HCT116 (cell line): ENCODE data around the gene AKAP13.

ENCODE experiments used
- ATF3 ChIP-seq: IDR thresholded peaks from 2 replicates; pipeline ENCODE4 v1.6.1; 2012
- CEBPB ChIP-seq: IDR thresholded peaks from 2 replicates; pipeline ENCODE4 v1.6.1; 2012; ENCODE audit warnings: low read depth
- CTCF ChIP-seq, 3 experiments: fragments of 200-600 bp in 1 of 3; sonication (generic) in 1 of 3; IDR thresholded peaks in 2 of 3; conservative IDR thresholded peaks in 1 of 3; 2 replicates each; pipeline ENCODE4 v1.5.1; 2012 to 2017; ENCODE audit warnings: low read depth in 2 of 3, low read length in 2 of 3, antibody characterized with exemption in 1 of 3, borderline replicate concordance in 1 of 3, control low read depth in 1 of 3, mild to moderate bottlenecking in 1 of 3, mixed read lengths in 1 of 3, mixed run types in 1 of 3, moderate library complexity in 1 of 3; ENCODE audit not compliant: insufficient read depth in 1 of 3
- EZH2 ChIP-seq: fragments of 200-600 bp; sonication (generic); IDR thresholded peaks from 2 replicates; pipeline ENCODE4 v1.6.1; 2017; ENCODE audit warnings: antibody characterized with exemption, mixed run types
- EZH2phosphoT487 ChIP-seq: fragments of 200-600 bp; IDR thresholded peaks from 2 replicates; pipeline ENCODE4 v1.6.1; 2018; ENCODE audit warnings: antibody characterized with exemption, borderline replicate concordance
- FOSL1 ChIP-seq: IDR thresholded peaks from 2 replicates; pipeline ENCODE4 v1.6.1; 2012; ENCODE audit warnings: low read depth
- JUND ChIP-seq: IDR thresholded peaks from 2 replicates; pipeline ENCODE4 v1.6.1; 2012
- MAX ChIP-seq: IDR thresholded peaks from 2 replicates; pipeline ENCODE4 v1.6.1; 2012
- POLR2AphosphoS5 ChIP-seq: IDR thresholded peaks from 2 replicates; pipeline ENCODE4 v1.6.1; 2011; ENCODE audit warnings: mild to moderate bottlenecking, low read depth, low read length, moderate library complexity
- RAD21 ChIP-seq: IDR thresholded peaks from 2 replicates; pipeline ENCODE4 v1.6.1; 2012; ENCODE audit warnings: low read depth, mild to moderate bottlenecking
- YY1 ChIP-seq: IDR thresholded peaks from 2 replicates; pipeline ENCODE4 v1.6.1; 2011; ENCODE audit warnings: low read length, low read depth, moderate library complexity, mild to moderate bottlenecking; ENCODE audit not compliant: insufficient replicate concordance; ENCODE audit errors: extremely low read depth

- TF ChIP-seq POLR2AphosphoS5 (no peak), YY1 (no peak), CTCF (IDR thresholded peaks at IDR 0.05 in 2 of 3, conservative IDR thresholded peaks at IDR 0.05 in 1 of 3; ENCODE audit: borderline replicate concordance in 1 of 3, insufficient read depth in 1 of 3, low read depth in 2 of 3, low read length in 2 of 3) (no peak), JUND (no peak), ATF3 (no peak), CEBPB (no peak), EZH2 (no peak), MAX (no peak), FOSL1 (no peak), RAD21 (no peak), EZH2phosphoT487 (no peak)
Observed at GRCh38 chr15:85417276-85417675, 36.9 kb downstream of the AKAP13 start.
